ENCODE data around the gene XRRA1. TPM values are rescaled to one million over a fixed set of nuclear protein-coding genes. Genes with fewer than 3 reads are reported as not detected.
A peak's percentile ranks its signal among the peaks of the same experiment; 100 is the strongest.
"Not testable (repeated sequence)": the region's sequence is repeated elsewhere in the genome, so short reads cannot be mapped to it uniquely, and the experiment has no call there.

Gene XRRA1
- total RNA-seq = 10 to 100 TPM in 3 of 4 donors, 1 to 10 TPM in 1; 7.4 to 18.6 (median 14.5) TPM

GRCh38 chr11:74948898-74949752 is at the start of gene XRRA1, which contains the start of gene SPCS2:
Gene XRRA1, minus strand, starts transcription at chr11:74949091. Its CDS starts 8,213 bp downstream, at chr11:74940878.
Gene SPCS2, plus strand, starts transcription at chr11:74949266. Its CDS starts 20 bp downstream, at chr11:74949286.
- DNase-seq (ENCODE audit: low spot score) (peak; percentile 90), ATAC-seq (ENCODE audit: low FRiP score) (peak; percentile 99)
- TF ChIP-seq, protein P1, sequence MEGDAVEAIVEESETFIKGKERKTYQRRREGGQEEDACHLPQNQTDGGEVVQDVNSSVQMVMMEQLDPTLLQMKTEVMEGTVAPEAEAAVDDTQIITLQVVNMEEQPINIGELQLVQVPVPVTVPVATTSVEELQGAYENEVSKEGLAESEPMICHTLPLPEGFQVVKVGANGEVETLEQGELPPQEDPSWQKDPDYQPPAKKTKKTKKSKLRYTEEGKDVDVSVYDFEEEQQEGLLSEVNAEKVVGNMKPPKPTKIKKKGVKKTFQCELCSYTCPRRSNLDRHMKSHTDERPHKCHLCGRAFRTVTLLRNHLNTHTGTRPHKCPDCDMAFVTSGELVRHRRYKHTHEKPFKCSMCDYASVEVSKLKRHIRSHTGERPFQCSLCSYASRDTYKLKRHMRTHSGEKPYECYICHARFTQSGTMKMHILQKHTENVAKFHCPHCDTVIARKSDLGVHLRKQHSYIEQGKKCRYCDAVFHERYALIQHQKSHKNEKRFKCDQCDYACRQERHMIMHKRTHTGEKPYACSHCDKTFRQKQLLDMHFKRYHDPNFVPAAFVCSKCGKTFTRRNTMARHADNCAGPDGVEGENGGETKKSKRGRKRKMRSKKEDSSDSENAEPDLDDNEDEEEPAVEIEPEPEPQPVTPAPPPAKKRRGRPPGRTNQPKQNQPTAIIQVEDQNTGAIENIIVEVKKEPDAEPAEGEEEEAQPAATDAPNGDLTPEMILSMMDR (IDR thresholded peaks at IDR 0.05) = no peak

DNA sequence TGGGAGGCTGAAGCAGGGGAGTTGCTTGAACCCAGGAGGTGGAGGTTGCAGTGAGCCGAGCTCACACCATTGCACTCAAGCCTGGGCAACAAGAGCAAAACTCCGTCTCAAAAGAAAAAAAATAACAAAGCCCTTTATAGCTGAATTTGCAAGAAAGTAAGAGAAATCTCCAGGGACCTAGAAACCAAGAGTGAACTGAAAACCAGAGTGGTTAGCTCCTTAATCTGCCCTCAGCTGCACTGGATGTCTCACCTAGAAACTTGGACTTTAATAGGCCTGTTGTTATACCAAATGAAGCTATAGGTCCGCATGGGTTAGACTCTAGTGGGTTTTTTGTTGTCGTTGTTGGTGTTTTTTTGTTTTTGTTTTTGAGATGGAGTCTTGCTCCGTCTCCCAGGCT is 44.0 kb upstream of the XRRA1 start:
- no peak for DNase-seq (ENCODE audit: low spot score)
- no peak for ATAC-seq (ENCODE audit: low FRiP score)
- TF ChIP-seq, protein P1 (IDR thresholded peaks at IDR 0.05) = no peak

- TF ChIP-seq, protein P1 (IDR thresholded peaks at IDR 0.05) = no peak
- DNase-seq (ENCODE audit: low spot score) (no peak), ATAC-seq (ENCODE audit: low FRiP score) (no peak)
Observed at GRCh38 chr11:74990941-74991340, 42.0 kb upstream of the XRRA1 start.

GRCh38 chr11:74990150-74990549 is 41.3 kb upstream of the XRRA1 start:
- not testable (repeated sequence) for DNase-seq (ENCODE audit: low spot score); ATAC-seq (ENCODE audit: low FRiP score)

DNA sequence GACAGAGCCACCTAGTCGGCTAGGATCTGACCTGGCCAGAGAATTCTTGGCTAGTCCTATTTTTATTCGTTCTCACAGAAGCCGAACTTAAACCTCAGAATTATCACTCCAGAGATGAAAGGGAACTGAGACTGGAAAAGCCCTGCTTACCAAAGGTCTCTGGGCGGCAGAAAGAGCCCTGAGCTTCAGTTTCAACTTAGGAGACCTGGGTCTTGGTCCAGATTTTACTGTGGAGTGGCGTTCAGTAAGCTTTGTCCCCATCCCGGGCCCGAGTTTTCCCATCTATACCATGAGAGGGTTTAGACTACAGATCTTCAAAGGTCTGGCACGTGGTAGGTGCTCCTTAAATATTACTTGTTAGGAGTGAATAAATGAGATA is 40.4 kb upstream of the XRRA1 start:
- DNase-seq (ENCODE audit: low spot score) (no peak), ATAC-seq (ENCODE audit: low FRiP score) (no peak)
- TF ChIP-seq, protein P1 (IDR thresholded peaks at IDR 0.05) = no peak

- peak; percentile 93 for ATAC-seq (ENCODE audit: low FRiP score)
- peak; percentile 38 for DNase-seq (ENCODE audit: low spot score)
- TF ChIP-seq, protein P1 (IDR thresholded peaks at IDR 0.05) = no peak
Observed at GRCh38 chr11:74988541-74989259, 39.8 kb upstream of the XRRA1 start, which contains the start of gene NEU3. Gene NEU3, plus strand, starts transcription at chr11:74988933. Its CDS starts 128 bp downstream, at chr11:74989061.

GRCh38 chr11:74984730-74985129 is 35.8 kb upstream of the XRRA1 start:
- DNase-seq (ENCODE audit: low spot score) (no peak), ATAC-seq (ENCODE audit: low FRiP score) (no peak)
- TF ChIP-seq, protein P1 (IDR thresholded peaks at IDR 0.05) = no peak
